SU-DHL-6 (cell line): ENCODE data around the gene CDH13.

Experiments used
- EZH2phosphoT487 ChIP-seq: fragments of 200-600 bp; sonication (generic), shearing (Covaris generic); conservative IDR thresholded peaks from 2 replicates; pipeline ENCODE4 v1.6.1; 2018; ENCODE audit warnings: mild to moderate bottlenecking, antibody characterized with exemption, low read length, moderate library complexity, mixed read lengths
- TF ChIP-seq, protein P1 (sequence below): fragments of 200-600 bp; sonication (generic); IDR thresholded peaks from one replicate; pipeline ENCODE4 v1.5.1; 2017; ENCODE audit warnings: antibody characterized with exemption, mild to moderate bottlenecking, low read length, moderate library complexity; ENCODE audit not compliant: insufficient read depth, poor library complexity, severe bottlenecking

DNA sequence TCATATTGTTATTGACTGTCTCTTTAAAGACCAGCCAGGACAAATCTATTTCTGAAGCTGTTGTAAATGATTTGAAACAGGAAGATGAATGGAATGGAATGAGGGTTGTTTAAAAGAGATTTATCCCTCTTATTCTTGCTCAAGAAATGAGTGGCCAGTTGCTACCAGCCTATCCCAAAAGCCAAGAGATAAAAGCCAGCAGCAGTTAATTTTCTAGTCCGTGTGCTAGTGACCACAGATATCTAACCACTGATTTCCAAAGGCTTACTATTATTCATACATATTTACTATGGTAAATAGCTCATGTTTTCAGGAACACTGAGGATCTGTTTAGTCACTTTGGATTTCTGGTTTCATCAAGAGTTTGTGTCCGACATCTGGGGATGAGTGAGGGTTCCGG, 105.7 kb downstream of the CDH13 start:
- TF ChIP-seq, protein P1, sequence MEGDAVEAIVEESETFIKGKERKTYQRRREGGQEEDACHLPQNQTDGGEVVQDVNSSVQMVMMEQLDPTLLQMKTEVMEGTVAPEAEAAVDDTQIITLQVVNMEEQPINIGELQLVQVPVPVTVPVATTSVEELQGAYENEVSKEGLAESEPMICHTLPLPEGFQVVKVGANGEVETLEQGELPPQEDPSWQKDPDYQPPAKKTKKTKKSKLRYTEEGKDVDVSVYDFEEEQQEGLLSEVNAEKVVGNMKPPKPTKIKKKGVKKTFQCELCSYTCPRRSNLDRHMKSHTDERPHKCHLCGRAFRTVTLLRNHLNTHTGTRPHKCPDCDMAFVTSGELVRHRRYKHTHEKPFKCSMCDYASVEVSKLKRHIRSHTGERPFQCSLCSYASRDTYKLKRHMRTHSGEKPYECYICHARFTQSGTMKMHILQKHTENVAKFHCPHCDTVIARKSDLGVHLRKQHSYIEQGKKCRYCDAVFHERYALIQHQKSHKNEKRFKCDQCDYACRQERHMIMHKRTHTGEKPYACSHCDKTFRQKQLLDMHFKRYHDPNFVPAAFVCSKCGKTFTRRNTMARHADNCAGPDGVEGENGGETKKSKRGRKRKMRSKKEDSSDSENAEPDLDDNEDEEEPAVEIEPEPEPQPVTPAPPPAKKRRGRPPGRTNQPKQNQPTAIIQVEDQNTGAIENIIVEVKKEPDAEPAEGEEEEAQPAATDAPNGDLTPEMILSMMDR: no peak
- no peak for TF ChIP-seq EZH2phosphoT487
